B cell (primary cell): ENCODE measurements around the gene MED16. TPM values are rescaled to one million over a fixed set of nuclear protein-coding genes. Genes with fewer than 3 reads are reported as not detected.

Experiments
- ATAC-seq: fragments of 200-7000 bp; cut with Tn5 transposase; one replicate; pipeline ENCODE4 v1.10.0; 2021; ENCODE audit warnings: low read depth, mild to moderate bottlenecking, moderate number of reproducible peaks, moderate library complexity
- CTCF ChIA-PET: fragments of 350-600 bp; sonication (Branson Sonifier 250); formaldehyde crosslinking; loops from one replicate; lab custom pipeline; 2021; ENCODE audit warnings: antibody characterized with exemption, inconsistent platforms; lab: Charles Lee
- POLR2A ChIA-PET: fragments of 350-600 bp; sonication (Branson Sonifier 250); formaldehyde crosslinking; loops from one replicate; lab custom pipeline; 2021; ENCODE audit warnings: antibody characterized with exemption; lab: Charles Lee
- DNase-seq: peaks from one replicate; pipeline ENCODE4 v3.0.0; 2013
- H2AFZ ChIP-seq: 2 replicates; pipeline ENCODE4 v1.6.1; 2012; ENCODE audit warnings: mild to moderate bottlenecking, low read depth, low read length; ENCODE audit not compliant: insufficient read depth, poor library complexity, severe bottlenecking
- H3K27ac ChIP-seq, 2 donors: 1 replicate in 1 of 2; 2 replicates in 1 of 2; pipeline ENCODE4 v1.5.1; 2012 to 2013; ENCODE audit warnings: low read length in 2 of 2, mild to moderate bottlenecking in 2 of 2, moderate library complexity in 1 of 2
- H3K27me3 ChIP-seq, 4 experiments: fragments of 200-600 bp in 1 of 4; sonication (generic) in 1 of 4; replicated peaks in 1 of 4; 1 replicate in 2 of 4; 2 replicates in 2 of 4; pipeline versions ENCODE4 v1.6.1 to v1.7.0; 2013 to 2016; ENCODE audit warnings: low read length in 3 of 4, mild to moderate bottlenecking in 2 of 4, mixed read lengths in 1 of 4, moderate library complexity in 1 of 4; ENCODE audit not compliant: insufficient read depth in 4 of 4, control insufficient read depth in 3 of 4; ENCODE audit errors: control extremely low read depth in 1 of 4
- H3K36me3 ChIP-seq, 2 experiments: replicated peaks in 1 of 2; 1 replicate in 1 of 2; 2 replicates in 1 of 2; pipeline versions ENCODE4 v1.6.1 to v1.7.1; 2013; ENCODE audit warnings: low read length in 1 of 2; ENCODE audit not compliant: insufficient read depth in 2 of 2, control insufficient read depth in 1 of 2; ENCODE audit errors: control extremely low read depth in 1 of 2, extremely low read depth in 1 of 2
- H3K4me1 ChIP-seq, 2 donors: fragments of 200-600 bp in 1 of 2; sonication (generic) in 1 of 2; 1 replicate in 1 of 2; 2 replicates in 1 of 2; pipeline versions ENCODE4 v1.5.1 to v1.6.1; 2013 to 2017; ENCODE audit warnings: low read length in 2 of 2; ENCODE audit not compliant: control insufficient read depth in 2 of 2, insufficient read depth in 2 of 2
- H3K4me2 ChIP-seq: replicated peaks from 2 replicates; pipeline ENCODE3; 2012; ENCODE audit warnings: mild to moderate bottlenecking, low read depth, low read length; ENCODE audit not compliant: poor library complexity, severe bottlenecking
- H3K4me3 ChIP-seq, 5 experiments: fragments of 200-600 bp in 1 of 5; sonication (generic) in 1 of 5; 1 replicate in 3 of 5; 2 replicates in 2 of 5; pipeline versions ENCODE4 v1.5.1 to v1.7.0; 2011 to 2016; ENCODE audit warnings: low read length in 4 of 5, mild to moderate bottlenecking in 4 of 5, low read depth in 2 of 5, control low read depth in 1 of 5, moderate library complexity in 1 of 5; ENCODE audit not compliant: insufficient read depth in 1 of 5; ENCODE audit errors: control extremely low read depth in 1 of 5, extremely low read depth in 1 of 5
- H3K79me2 ChIP-seq: fragments of 200-600 bp; sonication (generic); one replicate; pipeline ENCODE4 v1.6.0; 2016; ENCODE audit warnings: low read length; ENCODE audit not compliant: control insufficient read depth, insufficient read depth
- H3K9ac ChIP-seq: fragments of 200-600 bp; sonication (generic); 2 replicates; pipeline ENCODE4 v1.6.1; 2017; ENCODE audit warnings: mild to moderate bottlenecking, low read length, moderate library complexity
- H3K9me3 ChIP-seq, 3 donors: one replicate each; pipeline versions ENCODE4 v1.6.1 to v1.7.1; 2013; ENCODE audit warnings: low read length in 2 of 3; ENCODE audit not compliant: control insufficient read depth in 2 of 3, insufficient read depth in 1 of 3; ENCODE audit errors: control extremely low read depth in 1 of 3
- H4K20me1 ChIP-seq: 2 replicates; pipeline ENCODE4 v1.6.0; 2012; ENCODE audit warnings: mild to moderate bottlenecking, low read length; ENCODE audit not compliant: insufficient read depth, control insufficient read depth, poor library complexity, severe bottlenecking
- H3K27ac Mint-ChIP-seq: one replicate; pipeline ENCODE4 v1.8.0; 2021; ENCODE audit warnings: mixed read lengths
- H3K27me3 Mint-ChIP-seq: one replicate; pipeline ENCODE4 v1.8.0; 2021; ENCODE audit warnings: mixed read lengths
- H3K4me1 Mint-ChIP-seq: one replicate; pipeline ENCODE4 v1.8.0; 2021; ENCODE audit warnings: mixed read lengths
- H3K4me3 Mint-ChIP-seq: one replicate; pipeline ENCODE4 v1.8.0; 2021; ENCODE audit warnings: mixed read lengths
- H3K9me3 Mint-ChIP-seq: one replicate; pipeline ENCODE4 v1.8.0; 2022; ENCODE audit warnings: mixed read lengths; ENCODE audit not compliant: insufficient read depth
- CTCF ChIP-seq: fragments of 200-600 bp; IDR thresholded peaks from one replicate; pipeline ENCODE4 v1.8.0; 2022; ENCODE audit warnings: antibody characterized with exemption, mild to moderate bottlenecking
- EZH2 ChIP-seq: IDR thresholded peaks from 2 replicates; pipeline ENCODE4 v1.6.1; 2012; ENCODE audit warnings: borderline replicate concordance, low read depth, mild to moderate bottlenecking, moderate library complexity, low read length; ENCODE audit not compliant: insufficient read depth, poor library complexity, severe bottlenecking
- WGBS: methylation state at CpG from one replicate; pipeline ENCODE4 v1.1.5; 2013; ENCODE audit warnings: missing lambda C conversion rate; ENCODE audit not compliant: insufficient coverage; 5-methylcytosine and 5-hydroxymethylcytosine counted together
- intact Hi-C: fragments of 100-400 bp; cut with micrococcal nuclease; formaldehyde crosslinking; loops from one replicate; pipeline ENCODE4 v1.10.0; 2022
- polyA plus RNA-seq: library from polyadenylated mRNA; depleted of rRNA; stranded (reverse); fragments of >200 nt; gene quantifications from 2 replicates; pipeline ENCODE4 v1.2.3, GENCODE V29; 2012
- total RNA-seq, 2 donors: library from RNA; stranded (reverse); fragments of 120-200 nt in 1 of 2; gene quantifications; 1 replicate in 1 of 2; 2 replicates in 1 of 2; pipeline versions ENCODE4 v1.2.3 to v1.2.4, GENCODE V29; 2013 to 2022

MED16 gene
- total and polyA plus RNA-seq, 2 donors (not counting 1 experiment from before 2014, with no cell fraction given): 85.0 to 85.3 TPM

- Mint-ChIP-seq H3K27me3 (peaks cover 15% of the 10 kb centered on the region), H3K4me1 (no peaks in the 10 kb centered on the region), H3K27ac (no peak overlapping the region), H3K4me3 (no peak overlapping the region), H3K9me3 (no peaks in the 10 kb centered on the region)
- DNase-seq (no peak), ATAC-seq (no peak)
- ChIA-PET CTCF (no interaction called here), POLR2A (no interaction called here)
- Histone ChIP-seq H3K79me2 (no peaks in the 10 kb centered on the region), H3K9me3 (peaks cover 0 to 6% (median 0%) of the 10 kb centered on the region in 3 donors), H3K4me2 (no peak overlapping the region), H2AFZ (no peak overlapping the region), H3K27me3 (peaks cover 0 to 34% (median 2%) of the 10 kb centered on the region in 4 experiments), H3K36me3 (no peaks in the 10 kb centered on the region), H3K4me3 (no peak overlapping the region), H3K27ac (no peak overlapping the region), H4K20me1 (no peaks in the 10 kb centered on the region), H3K4me1 (no peaks in the 10 kb centered on the region), H3K9ac (no peak overlapping the region)
- 80% methylated on average over 36 of the region's 38 CpGs for WGBS
- intact Hi-C loops: no loop called here
- TF ChIP-seq CTCF (no peak), EZH2 (no peak)
Observed at GRCh38 chr19:831407-832369, 61.3 kb downstream of the MED16 start.

- no peaks in the 10 kb centered on the region for H3K4me1 Mint-ChIP-seq
- no peak overlapping the region for H3K9ac ChIP-seq
- no peaks in the 10 kb centered on the region for H3K36me3 ChIP-seq
- H3K27ac ChIP-seq: no peak overlapping the region
- no peak for ATAC-seq
- H3K79me2 ChIP-seq: no peaks in the 10 kb centered on the region
- TF ChIP-seq CTCF: no peak
- no peak for TF ChIP-seq EZH2
- no peaks in the 10 kb centered on the region for H3K9me3 Mint-ChIP-seq
- CTCF ChIA-PET: no interaction called here
- H3K4me2 ChIP-seq: no peak overlapping the region
- H3K4me1 ChIP-seq: no peaks in the 10 kb centered on the region
- no peak overlapping the region for H3K27ac Mint-ChIP-seq
- WGBS: 83% methylated on average over 18 of the region's 18 CpGs
- POLR2A ChIA-PET: no interaction called here
- no peak for DNase-seq
- peaks cover 8% of the 10 kb centered on the region for H3K27me3 Mint-ChIP-seq
- peaks cover 0 to 6% (median 0%) of the 10 kb centered on the region in 3 donors for H3K9me3 ChIP-seq
- no peak overlapping the region for H3K4me3 ChIP-seq
- peaks cover 0 to 34% (median 5%) of the 10 kb centered on the region in 4 experiments for H3K27me3 ChIP-seq
- H4K20me1 ChIP-seq: no peaks in the 10 kb centered on the region
- no peak overlapping the region for H3K4me3 Mint-ChIP-seq
- no peak overlapping the region for H2AFZ ChIP-seq
- intact Hi-C loops: no loop called here
Observed at GRCh38 chr19:829129-829758, 63.7 kb downstream of the MED16 start.
